Left ventricle myocardium inferior (tissue), 1 donor: ENCODE measurements around the gene SCN1B. TPM values are rescaled to one million over a fixed set of nuclear protein-coding genes. Genes with fewer than 3 reads are reported as not detected.
"Not testable (repeated sequence)": the region's sequence is repeated elsewhere in the genome, so short reads cannot be mapped to it uniquely, and the experiment has no call there.

ENCODE experiments used
- DNase-seq: peaks from one replicate; pipeline ENCODE4 v3.0.0-alpha.2; 2020
- H3K27ac ChIP-seq: fragments of 200-600 bp; replicated peaks from 2 replicates; pipeline ENCODE4 v1.8.0; 2021
- H3K27me3 ChIP-seq: fragments of 200-600 bp; 2 replicates; pipeline ENCODE4 v1.8.0; 2021; ENCODE audit warnings: low read depth
- H3K36me3 ChIP-seq: fragments of 200-600 bp; 2 replicates; pipeline ENCODE4 v1.8.0; 2021
- H3K4me1 ChIP-seq: fragments of 200-600 bp; 2 replicates; pipeline ENCODE4 v1.8.0; 2021
- H3K4me3 ChIP-seq: fragments of 200-600 bp; 2 replicates; pipeline ENCODE4 v1.8.0; 2021; ENCODE audit warnings: mild to moderate bottlenecking, moderate library complexity
- H3K9me3 ChIP-seq: fragments of 200-600 bp; replicated peaks from 2 replicates; pipeline ENCODE4 v1.8.0; 2021
- CTCF ChIP-seq: fragments of 200-600 bp; IDR thresholded peaks from 2 replicates; pipeline ENCODE4 v1.8.0; 2021; ENCODE audit warnings: antibody characterized with exemption, mild to moderate bottlenecking, borderline replicate concordance
- intact Hi-C: fragments of 100-400 bp; cut with micrococcal nuclease; formaldehyde crosslinking; loops from one replicate; pipeline ENCODE4 v1.11.0; 2022
- total RNA-seq: library from RNA; stranded (reverse); fragmentation: NEBNext Ultra II Directional; extraction: Animal tissue kit (Norgen Biotek cat#: 25700); gene quantifications from one replicate; pipeline ENCODE4 v1.2.1, GENCODE V29; 2021
- donor health status: DM: no; HTN: yes; CAD: no; lungs with severe emphysema.

Gene SCN1B
- total RNA-seq, 1 donor from 2014 or later: 52.8 TPM

GRCh38 chr19:35027851-35028599 lies 2.2 kb upstream of the SCN1B start:
- peaks cover 16% of the 10 kb centered on the region for H3K4me1 ChIP-seq
- no peak overlapping the region for H3K4me3 ChIP-seq
- no peak for TF ChIP-seq CTCF
- no peaks in the 10 kb centered on the region for H3K9me3 ChIP-seq
- intact Hi-C loops: no loop called here
- DNase-seq: no peak
- H3K27ac ChIP-seq: no peak overlapping the region
- peaks cover 41% of the 10 kb centered on the region for H3K36me3 ChIP-seq
- H3K27me3 ChIP-seq: no peaks in the 10 kb centered on the region

- H3K36me3 ChIP-seq: peaks cover 37% of the 10 kb centered on the region
- intact Hi-C loops, H3K9me3 ChIP-seq, H3K27me3 ChIP-seq, H3K27ac ChIP-seq, H3K4me3 ChIP-seq, DNase-seq: not testable (repeated sequence)
- peaks cover 16% of the 10 kb centered on the region for H3K4me1 ChIP-seq
Observed at GRCh38 chr19:35028600-35028885, 1.7 kb upstream of the SCN1B start.

GRCh38 chr19:35029275-35029736 lies 964 bp upstream of the SCN1B start:
- DNase-seq, intact Hi-C loops, H3K27ac ChIP-seq, H3K27me3 ChIP-seq, H3K9me3 ChIP-seq, H3K4me3 ChIP-seq: not testable (repeated sequence)
- peaks cover 16% of the 10 kb centered on the region for H3K4me1 ChIP-seq
- peaks cover 37% of the 10 kb centered on the region for H3K36me3 ChIP-seq

GRCh38 chr19:35029737-35030256 lies 473 bp upstream of the SCN1B start:
- Histone ChIP-seq H3K27ac (peak overlapping the region; percentile 65), H3K4me3 (peak overlapping the region; percentile 69), H3K27me3 (no peaks in the 10 kb centered on the region), H3K36me3 (peaks cover 41% of the 10 kb centered on the region), H3K9me3 (no peaks in the 10 kb centered on the region), H3K4me1 (peaks cover 18% of the 10 kb centered on the region)
- intact Hi-C loops: no loop called here
- no peak for DNase-seq
- no peak for TF ChIP-seq CTCF

- no peak for TF ChIP-seq CTCF
- H3K36me3 ChIP-seq: peaks cover 27% of the 10 kb centered on the region
- H3K4me1 ChIP-seq: peaks cover 22% of the 10 kb centered on the region
- peak overlapping the region; percentile 69 for H3K4me3 ChIP-seq
- no peaks in the 10 kb centered on the region for H3K9me3 ChIP-seq
- intact Hi-C loops: no loop called here
- DNase-seq: peak; percentile 54
- H3K27ac ChIP-seq: peak overlapping the region; percentile 65
- no peaks in the 10 kb centered on the region for H3K27me3 ChIP-seq
Observed at GRCh38 chr19:35031072-35031881, 1.0 kb downstream of the SCN1B start.

- H3K27ac ChIP-seq: no peak overlapping the region
- no peak for TF ChIP-seq CTCF
- no peaks in the 10 kb centered on the region for H3K9me3 ChIP-seq
- no peak for DNase-seq
- peaks cover 16% of the 10 kb centered on the region for H3K36me3 ChIP-seq
- intact Hi-C loops: no loop called here
- H3K4me1 ChIP-seq: peaks cover 26% of the 10 kb centered on the region
- H3K4me3 ChIP-seq: no peak overlapping the region
- H3K27me3 ChIP-seq: no peaks in the 10 kb centered on the region
Observed at GRCh38 chr19:35032356-35032865, 2.1 kb downstream of the SCN1B start.
